ENCODE measurements around the gene HPCA.
A peak's percentile ranks its signal among the peaks of the same experiment; 100 is the strongest.

HPCA gene

GRCh38 chr1:32868806-32869455 is 17.4 kb upstream of the HPCA start:
- no peak for TF ChIP-seq CTCF (IDR thresholded peaks at IDR 0.05; ENCODE audit: unreplicated experiment in 3 of 3)
- Mint-ChIP-seq H3K9me3 (no peaks in the 10 kb centered on the region), H3K4me3 (peak overlapping the region; percentile 96), H3K27me3 (ENCODE audit: low read depth) (peaks cover 17% of the 10 kb centered on the region), H3K36me3 (ENCODE audit: low read depth) (peaks cover 36% of the 10 kb centered on the region), H3K27ac (peak overlapping the region; percentile 57 to 97 (median 96)), H3K4me1 (peaks cover 64% of the 10 kb centered on the region)

- H3K4me1 Mint-ChIP-seq: peaks cover 58% of the 10 kb centered on the region
- no peak for TF ChIP-seq CTCF (IDR thresholded peaks at IDR 0.05; ENCODE audit: unreplicated experiment in 3 of 3)
- peak overlapping the region; percentile 96 for H3K4me3 Mint-ChIP-seq
- peaks cover 25% of the 10 kb centered on the region for H3K36me3 Mint-ChIP-seq (ENCODE audit: low read depth)
- H3K9me3 Mint-ChIP-seq: no peaks in the 10 kb centered on the region
- H3K27ac Mint-ChIP-seq: peak overlapping the region; percentile 57 to 97 (median 96)
- H3K27me3 Mint-ChIP-seq (ENCODE audit: low read depth): peaks cover 20% of the 10 kb centered on the region
Measured at GRCh38 chr1:32869923-32870614, 16.2 kb upstream of the HPCA start.

GRCh38 chr1:32870615-32871363 is 15.5 kb upstream of the HPCA start, which contains the start of gene FNDC5:
Gene FNDC5 (minus strand): TSS chr1:32870912.
- Mint-ChIP-seq H3K36me3 (ENCODE audit: low read depth) (peaks cover 25% of the 10 kb centered on the region), H3K4me1 (peaks cover 65% of the 10 kb centered on the region), H3K4me3 (peak within 1 kb of the TSS; percentile 96), H3K27me3 (ENCODE audit: low read depth) (peaks cover 22% of the 10 kb centered on the region), H3K9me3 (no peaks in the 10 kb centered on the region), H3K27ac (peak within 1 kb of the TSS; percentile 94 to 97 (median 97))
- TF ChIP-seq CTCF (IDR thresholded peaks at IDR 0.05; ENCODE audit: unreplicated experiment in 3 of 3): no peak

- Mint-ChIP-seq H3K4me1 (peaks cover 64% of the 10 kb centered on the region), H3K4me3 (peak overlapping the region; percentile 82 to 95 (median 89)), H3K36me3 (ENCODE audit: low read depth) (peaks cover 18% of the 10 kb centered on the region), H3K27me3 (ENCODE audit: low read depth) (peaks cover 22% of the 10 kb centered on the region), H3K9me3 (no peaks in the 10 kb centered on the region), H3K27ac (peak overlapping the region; percentile 93 to 97 (median 94))
- no peak for TF ChIP-seq CTCF (IDR thresholded peaks at IDR 0.05; ENCODE audit: unreplicated experiment in 3 of 3)
Measured at GRCh38 chr1:32871364-32872191, 14.7 kb upstream of the HPCA start.

- TF ChIP-seq CTCF (IDR thresholded peaks at IDR 0.05; ENCODE audit: unreplicated experiment in 3 of 3): no peak
- H3K36me3 Mint-ChIP-seq (ENCODE audit: low read depth): peaks cover 15% of the 10 kb centered on the region
- peaks cover 22% of the 10 kb centered on the region for H3K27me3 Mint-ChIP-seq (ENCODE audit: low read depth)
- H3K4me3 Mint-ChIP-seq: peak overlapping the region; percentile 82 to 95 (median 89)
- H3K4me1 Mint-ChIP-seq: peaks cover 59% of the 10 kb centered on the region
- peak overlapping the region; percentile 93 to 97 (median 94) for H3K27ac Mint-ChIP-seq
- H3K9me3 Mint-ChIP-seq: no peaks in the 10 kb centered on the region
Measured at GRCh38 chr1:32872192-32872460, 14.2 kb upstream of the HPCA start.

Data from nephron (organoid).